Measurements from ENCODE around the gene OPCML.

Gene OPCML

GRCh38 chr11:133366147-133366546 lies 166.2 kb downstream of the OPCML start:
- in situ Hi-C loops (cut with HindIII; ENCODE audit: low sequenced_read_pairs) = no loop called here

DNA sequence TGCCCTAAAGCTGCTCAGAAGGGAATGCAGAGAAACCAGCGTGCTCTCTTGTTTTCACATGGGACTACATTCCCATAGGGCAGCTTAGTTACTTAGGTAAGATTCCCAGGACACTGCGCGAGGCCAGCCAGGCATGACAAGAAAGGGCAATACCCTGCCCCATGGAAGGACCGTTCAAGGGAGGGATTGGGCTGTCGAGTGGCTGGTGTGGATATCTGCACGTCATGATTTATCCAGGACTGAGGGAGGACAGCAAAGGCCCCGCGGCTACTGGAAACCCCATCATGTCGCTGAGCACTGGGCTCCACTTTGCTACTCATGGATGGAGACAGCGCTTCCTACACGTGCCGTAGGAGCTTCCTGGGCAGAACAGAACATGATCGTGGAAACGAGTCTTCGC lies 169.4 kb downstream of the OPCML start:
- in situ Hi-C loops (cut with HindIII; ENCODE audit: low sequenced_read_pairs) = no loop called here

DNA sequence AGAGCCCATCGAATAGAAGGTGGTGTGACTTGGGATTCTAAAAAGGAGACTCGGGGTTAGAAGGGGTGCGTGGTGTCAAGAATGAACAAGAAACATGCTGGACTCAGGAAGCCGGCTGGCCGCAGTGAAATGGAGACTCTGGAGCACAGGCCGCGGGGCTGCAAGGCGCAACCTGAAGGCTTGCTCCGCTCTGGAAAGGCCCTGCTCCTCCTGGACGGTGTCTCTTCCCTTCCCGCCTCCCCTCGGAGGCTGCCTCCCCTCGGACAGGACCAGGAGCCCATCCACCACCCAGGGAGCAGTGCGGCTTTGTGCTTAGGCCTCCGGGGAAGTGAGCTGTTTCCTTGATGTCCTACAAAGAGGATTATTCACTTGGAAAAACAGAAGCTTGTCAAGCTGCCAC lies 170.1 kb downstream of the OPCML start:
- in situ Hi-C loops (cut with HindIII; ENCODE audit: low sequenced_read_pairs) = no loop called here

GRCh38 chr11:133361689-133361994 lies 170.7 kb downstream of the OPCML start:
- in situ Hi-C loops (cut with HindIII; ENCODE audit: low sequenced_read_pairs) = no loop called here

DNA sequence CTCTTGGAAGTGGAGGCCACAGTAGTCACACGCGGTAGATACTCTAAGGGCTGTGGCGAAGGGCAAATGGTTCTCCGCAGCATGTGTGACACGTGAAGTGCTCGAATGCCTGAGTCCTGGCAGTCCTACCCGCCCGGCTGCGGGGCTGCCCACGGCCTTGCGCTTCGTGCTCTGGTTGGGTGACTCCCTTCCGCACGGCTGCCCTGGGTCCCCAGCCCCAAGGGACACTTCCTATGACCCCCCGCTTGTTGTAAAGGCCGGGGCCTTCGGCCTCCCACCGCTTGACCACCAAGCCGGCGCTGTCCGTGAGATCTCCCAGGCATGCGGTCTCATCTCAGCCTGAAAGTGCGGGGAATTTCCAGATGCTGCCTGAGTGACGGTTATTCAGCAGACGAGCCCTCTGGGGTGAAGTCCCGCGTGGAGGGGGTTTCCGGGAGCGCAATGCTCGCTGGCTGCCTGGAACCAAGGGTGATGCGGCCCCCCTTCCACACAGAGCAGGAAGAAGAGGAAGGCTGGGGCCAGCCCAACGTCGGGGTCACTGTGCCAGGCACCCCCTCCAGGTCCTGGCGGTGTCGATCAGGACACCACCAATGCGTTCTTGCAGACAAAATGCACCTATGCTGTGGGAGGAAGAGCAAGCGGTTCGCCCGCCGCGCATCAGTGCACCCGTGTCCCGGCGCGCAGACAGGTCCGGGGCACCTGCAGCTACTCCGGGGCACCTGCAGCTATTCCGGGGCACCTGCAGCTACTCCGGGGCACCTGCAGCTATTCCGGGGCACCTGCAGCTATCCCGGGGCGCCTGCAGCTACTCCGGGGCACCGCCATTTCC lies 171.2 kb downstream of the OPCML start:
- in situ Hi-C loops (cut with HindIII; ENCODE audit: low sequenced_read_pairs) = no loop called here

GRCh38 chr11:133355095-133355494 lies 177.2 kb downstream of the OPCML start:
- in situ Hi-C loops (cut with HindIII; ENCODE audit: low sequenced_read_pairs) = no loop called here

GRCh38 chr11:133354069-133354468 lies 178.2 kb downstream of the OPCML start:
- in situ Hi-C loops (cut with HindIII; ENCODE audit: low sequenced_read_pairs) = no loop called here

- in situ Hi-C loops (cut with HindIII; ENCODE audit: low sequenced_read_pairs) = no loop called here
These were observed 182.3 kb downstream of the OPCML start for GRCh38 chr11:133350045-133350444.

- in situ Hi-C loops (cut with HindIII; ENCODE audit: low sequenced_read_pairs) = no loop called here
These were observed 184.3 kb downstream of the OPCML start for GRCh38 chr11:133347988-133348387.

DNA sequence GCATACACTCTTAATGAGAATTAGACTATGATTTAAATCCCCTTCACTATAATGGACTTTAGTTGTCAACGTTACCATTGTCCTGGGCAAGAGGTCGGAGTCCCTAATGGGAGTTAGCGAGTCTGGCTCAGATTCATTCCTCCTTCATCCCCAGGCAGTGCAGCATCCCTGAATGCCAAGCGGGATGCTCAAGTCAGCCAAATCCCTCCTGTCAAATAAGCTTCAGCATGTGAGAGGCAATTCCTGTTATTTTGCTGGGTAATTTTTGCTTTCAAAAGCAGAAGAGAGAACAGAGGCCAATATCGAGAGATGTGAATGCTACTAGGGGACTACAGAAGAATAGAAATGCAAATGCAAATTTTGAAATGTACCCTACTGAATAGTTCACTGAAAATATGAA lies 186.2 kb downstream of the OPCML start:
- in situ Hi-C loops (cut with HindIII; ENCODE audit: low sequenced_read_pairs) = no loop called here

DNA sequence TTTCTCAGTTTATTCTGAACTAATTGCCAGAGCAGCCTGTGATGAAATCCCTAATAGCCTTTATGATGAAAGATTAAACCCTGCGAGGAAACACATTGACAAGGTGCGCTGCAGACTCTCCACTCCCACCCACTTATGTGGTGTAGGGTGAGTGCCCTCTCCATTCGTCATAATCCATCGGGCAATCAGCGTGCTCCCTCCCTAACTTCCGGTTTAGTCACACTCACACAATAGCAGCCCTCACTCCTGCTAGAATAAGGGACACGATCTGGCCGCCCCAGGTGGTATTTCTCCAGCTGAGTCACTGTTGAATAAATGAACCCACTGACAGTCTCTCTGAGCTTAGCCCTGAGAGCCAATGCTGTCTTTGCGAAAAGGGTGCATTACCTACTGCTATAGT lies 188.3 kb downstream of the OPCML start:
- in situ Hi-C loops (cut with HindIII; ENCODE audit: low sequenced_read_pairs) = no loop called here

GRCh38 chr11:133339495-133340140 lies 192.7 kb downstream of the OPCML start:
- in situ Hi-C loops (cut with HindIII; ENCODE audit: low sequenced_read_pairs) = no loop called here

- in situ Hi-C loops (cut with HindIII; ENCODE audit: low sequenced_read_pairs) = no loop called here
These were observed 193.7 kb downstream of the OPCML start for GRCh38 chr11:133338588-133338987.

DNA sequence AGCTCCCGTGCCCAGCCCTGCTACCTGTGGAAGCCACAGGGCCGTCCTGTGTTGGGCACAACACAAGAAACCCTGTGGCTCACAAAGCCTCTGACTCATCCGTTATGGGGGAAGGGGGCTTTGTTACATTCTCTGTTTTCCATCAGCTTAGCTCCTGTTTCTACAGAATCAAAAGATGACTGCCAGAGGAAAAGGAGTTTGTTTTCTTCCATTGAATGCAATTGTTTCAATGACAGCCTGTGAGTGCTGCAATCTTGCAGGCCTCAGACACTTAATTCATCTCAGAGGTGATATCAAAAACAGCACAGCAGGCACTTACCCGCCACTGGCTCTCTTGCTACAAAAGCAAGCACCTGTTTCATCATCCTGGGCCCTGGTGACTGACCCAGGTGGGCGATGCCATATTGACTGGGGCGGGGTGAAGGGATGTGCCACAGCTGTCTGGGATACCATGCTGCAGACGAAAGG lies 194.3 kb downstream of the OPCML start:
- in situ Hi-C loops (cut with HindIII; ENCODE audit: low sequenced_read_pairs) = no loop called here

GRCh38 chr11:133337193-133337592 lies 195.1 kb downstream of the OPCML start:
- in situ Hi-C loops (cut with HindIII; ENCODE audit: low sequenced_read_pairs) = no loop called here

GRCh38 chr11:133331031-133331430 lies 201.3 kb downstream of the OPCML start:
- in situ Hi-C loops (cut with HindIII; ENCODE audit: low sequenced_read_pairs) = no loop called here

DNA sequence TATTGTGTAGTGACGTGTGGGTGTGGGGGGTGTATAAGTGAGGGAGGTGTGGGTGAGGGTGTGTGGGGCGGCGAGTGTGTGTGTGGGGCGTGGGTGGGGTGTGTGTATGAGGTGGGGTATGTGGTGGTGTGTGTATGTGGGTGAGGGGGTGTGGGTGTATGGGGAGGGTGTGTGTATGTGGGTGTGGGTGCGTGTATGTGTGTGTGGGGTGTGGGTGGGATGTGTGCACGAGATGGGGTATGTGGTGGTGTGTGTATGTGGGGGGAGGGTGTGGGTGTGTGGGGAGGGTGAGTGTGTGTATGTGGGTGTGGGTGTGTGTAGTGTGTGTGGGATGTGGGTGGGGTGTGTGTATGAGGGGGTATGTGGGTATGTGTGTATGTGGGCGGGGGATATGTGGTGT lies 205.5 kb downstream of the OPCML start:
- in situ Hi-C loops (cut with HindIII; ENCODE audit: low sequenced_read_pairs) = no loop called here

GRCh38 chr11:133326332-133326731 lies 206.0 kb downstream of the OPCML start:
- in situ Hi-C loops (cut with HindIII; ENCODE audit: low sequenced_read_pairs) = no loop called here

- in situ Hi-C loops (cut with HindIII; ENCODE audit: low sequenced_read_pairs) = no loop called here
These were observed 206.6 kb downstream of the OPCML start for GRCh38 chr11:133325711-133326110.

DNA sequence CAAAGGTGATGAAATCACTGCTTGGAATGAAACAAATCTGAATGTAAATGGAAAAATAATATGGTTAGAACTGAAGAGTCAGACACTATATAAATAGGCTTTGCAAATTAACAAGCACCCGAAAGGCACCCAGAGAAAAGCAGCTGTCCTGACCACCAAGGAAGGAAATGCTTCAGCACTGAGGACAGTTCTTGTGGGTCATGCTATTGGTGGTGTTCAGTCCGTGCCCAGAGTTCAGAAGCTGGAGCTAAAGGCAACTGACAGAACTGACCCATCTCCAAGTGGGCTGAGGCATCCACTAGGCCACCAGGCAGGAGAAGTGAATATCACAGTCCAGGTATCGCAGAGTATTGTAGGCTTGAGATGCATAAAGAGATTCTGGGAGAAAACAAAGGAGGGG lies 208.9 kb downstream of the OPCML start:
- in situ Hi-C loops (cut with HindIII; ENCODE audit: low sequenced_read_pairs) = no loop called here

DNA sequence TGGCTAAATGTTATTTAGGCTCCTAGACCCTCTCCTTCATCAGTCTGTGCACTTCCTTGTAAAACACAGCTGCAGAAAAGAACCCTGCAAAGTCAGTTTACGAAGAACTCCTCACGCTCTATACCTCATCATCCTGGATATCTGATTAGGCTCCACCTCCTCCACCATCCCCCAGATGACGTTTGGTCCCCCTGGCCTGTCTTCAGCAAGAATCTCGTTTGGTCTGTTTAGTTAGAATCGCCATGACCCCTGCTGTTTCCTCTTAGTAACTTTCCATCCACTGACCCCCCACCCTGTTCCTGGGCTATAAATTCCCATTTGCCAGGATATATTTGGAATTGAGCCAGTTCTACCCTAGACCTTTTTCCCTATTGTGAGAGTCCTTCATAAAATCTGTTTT lies 214.1 kb downstream of the OPCML start:
- in situ Hi-C loops (cut with HindIII; ENCODE audit: low sequenced_read_pairs) = no loop called here

- in situ Hi-C loops (cut with HindIII; ENCODE audit: low sequenced_read_pairs) = no loop called here
These were observed 221.1 kb downstream of the OPCML start for GRCh38 chr11:133311230-133311629.

- in situ Hi-C loops (cut with HindIII; ENCODE audit: low sequenced_read_pairs) = no loop called here
These were observed 226.3 kb downstream of the OPCML start for GRCh38 chr11:133306019-133306418.

Measured in endothelial cell of hepatic sinusoid (primary cell).